T1000 (cell line): ENCODE data around the gene CD200.
"Not testable (repeated sequence)": the region's sequence is repeated elsewhere in the genome, so short reads cannot be mapped to it uniquely, and the experiment has no call there.

Experiments
- DNase-seq: peaks from one replicate; lab custom pipeline; 2025; ENCODE audit warnings: mixed read lengths; lab: John Stamatoyannopoulos, UW

The CD200 gene

DNA sequence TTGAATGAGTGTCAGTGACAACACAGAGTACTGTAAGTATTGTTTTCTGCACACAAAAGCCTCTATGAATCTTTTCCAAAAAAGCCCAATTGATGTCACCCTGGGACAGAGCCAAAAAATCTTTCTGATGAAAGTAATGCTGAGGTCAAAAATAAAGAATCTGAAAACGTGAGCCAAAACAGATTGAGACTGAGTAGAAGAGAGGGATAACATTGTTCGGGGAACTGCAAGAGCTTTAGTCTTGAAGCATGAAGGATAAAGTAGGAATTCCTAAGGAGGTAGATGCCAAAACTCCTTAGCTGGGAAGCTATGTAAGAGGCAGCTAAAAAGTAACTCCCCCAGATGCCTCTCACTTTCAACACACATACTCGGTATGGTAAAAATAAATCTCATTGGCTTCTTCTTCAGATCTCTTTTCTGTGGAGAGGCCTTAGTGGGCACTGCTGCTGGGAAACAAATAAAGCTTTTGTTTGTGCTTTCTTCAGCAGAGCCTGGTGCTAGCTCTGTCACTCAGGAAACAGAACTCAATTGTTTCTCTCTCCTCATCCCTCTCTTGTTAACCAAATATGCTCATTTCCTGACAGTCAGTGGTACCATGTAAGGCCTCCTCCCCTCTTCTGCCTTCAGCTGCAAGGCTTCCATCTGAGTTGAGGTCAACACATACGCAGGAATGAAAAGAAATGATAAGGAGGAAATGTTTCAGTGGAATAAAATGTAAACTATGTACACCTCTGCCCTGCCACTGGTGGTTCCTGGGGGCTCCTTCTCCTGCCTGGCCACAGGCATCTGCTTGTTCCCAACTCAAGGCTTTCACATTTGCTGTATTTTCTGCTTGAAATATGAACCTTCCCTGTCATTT lies 58.1 kb downstream of the CD200 start:
- no peak for DNase-seq

- no peak for DNase-seq
Measured at GRCh38 chr3:112391648-112392047, 58.7 kb downstream of the CD200 start.

DNA sequence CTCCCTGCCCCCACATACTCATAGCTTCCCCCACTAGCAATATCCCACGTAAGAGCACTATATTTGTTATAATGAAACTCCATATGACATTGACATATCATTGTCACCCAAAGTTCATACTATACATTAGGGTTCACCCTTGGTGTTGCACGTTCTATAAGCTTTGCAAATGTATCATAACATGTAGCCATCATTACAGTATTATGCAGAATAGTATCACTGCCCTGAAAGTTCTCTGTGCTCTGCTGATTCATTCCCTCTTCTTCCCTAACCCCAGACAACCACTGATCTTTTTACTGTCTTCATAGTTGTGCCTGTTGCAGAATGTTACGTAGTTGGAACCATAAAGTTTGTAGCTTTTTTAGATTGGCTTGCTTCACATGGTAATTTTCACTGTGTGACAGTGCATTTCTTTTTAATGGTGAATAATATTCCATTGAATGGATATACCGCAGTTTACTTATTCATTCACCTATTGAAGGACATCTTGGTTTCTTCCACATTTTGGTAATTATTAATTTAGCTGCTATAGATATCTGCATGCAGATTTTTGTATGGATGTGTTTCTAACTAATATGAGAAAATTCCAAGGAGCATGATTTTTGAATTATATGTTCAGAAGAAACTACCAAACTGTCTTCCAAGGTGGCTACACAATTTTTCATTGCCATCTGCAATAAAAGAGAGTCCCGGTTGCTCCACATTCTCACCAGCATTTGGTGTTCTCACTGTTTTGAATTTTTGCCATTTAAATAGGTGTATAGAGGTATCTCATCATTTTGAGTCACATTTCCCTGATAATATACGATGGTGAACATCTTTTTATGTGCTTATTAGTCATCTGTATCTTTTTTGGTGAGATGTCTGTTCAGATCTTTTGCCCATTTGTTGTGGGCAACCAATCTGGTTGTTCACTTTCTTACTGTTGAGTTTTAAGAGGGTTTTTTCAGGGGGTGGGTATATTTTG lies 59.7 kb downstream of the CD200 start:
- DNase-seq, result no peak

GRCh38 chr3:112393360-112393728 lies 60.4 kb downstream of the CD200 start:
- no peak for DNase-seq

DNA sequence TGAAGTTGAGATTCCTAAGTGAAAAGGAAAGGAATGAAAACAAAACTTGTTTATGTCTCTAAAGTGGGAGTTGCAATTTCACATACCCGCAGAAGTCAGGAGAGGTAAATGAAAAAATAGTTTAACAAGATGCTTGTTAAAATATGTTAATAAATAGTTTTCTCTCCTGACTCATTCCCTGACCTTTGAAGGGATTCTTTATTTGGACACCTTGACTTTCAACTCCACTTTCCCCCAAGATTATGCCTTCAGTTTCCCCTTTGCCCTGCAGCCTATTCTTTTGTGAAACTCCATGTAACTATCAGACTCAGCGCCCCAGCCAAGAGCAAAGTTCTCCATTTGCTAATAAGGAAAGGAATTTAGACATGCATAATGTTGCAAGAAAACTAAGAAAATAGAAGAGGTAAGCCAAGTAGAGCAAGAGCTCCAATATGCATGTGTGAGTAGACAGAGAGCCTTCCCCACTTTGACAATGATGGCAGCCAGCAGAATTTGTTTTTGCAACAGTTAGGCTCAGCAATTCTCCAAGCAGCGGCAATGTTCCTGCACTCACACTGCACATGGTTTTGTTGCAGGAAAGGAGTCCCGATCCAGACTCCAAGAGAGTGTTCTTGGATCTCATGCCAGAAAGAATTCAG lies 61.2 kb downstream of the CD200 start:
- DNase-seq, result no peak

DNA sequence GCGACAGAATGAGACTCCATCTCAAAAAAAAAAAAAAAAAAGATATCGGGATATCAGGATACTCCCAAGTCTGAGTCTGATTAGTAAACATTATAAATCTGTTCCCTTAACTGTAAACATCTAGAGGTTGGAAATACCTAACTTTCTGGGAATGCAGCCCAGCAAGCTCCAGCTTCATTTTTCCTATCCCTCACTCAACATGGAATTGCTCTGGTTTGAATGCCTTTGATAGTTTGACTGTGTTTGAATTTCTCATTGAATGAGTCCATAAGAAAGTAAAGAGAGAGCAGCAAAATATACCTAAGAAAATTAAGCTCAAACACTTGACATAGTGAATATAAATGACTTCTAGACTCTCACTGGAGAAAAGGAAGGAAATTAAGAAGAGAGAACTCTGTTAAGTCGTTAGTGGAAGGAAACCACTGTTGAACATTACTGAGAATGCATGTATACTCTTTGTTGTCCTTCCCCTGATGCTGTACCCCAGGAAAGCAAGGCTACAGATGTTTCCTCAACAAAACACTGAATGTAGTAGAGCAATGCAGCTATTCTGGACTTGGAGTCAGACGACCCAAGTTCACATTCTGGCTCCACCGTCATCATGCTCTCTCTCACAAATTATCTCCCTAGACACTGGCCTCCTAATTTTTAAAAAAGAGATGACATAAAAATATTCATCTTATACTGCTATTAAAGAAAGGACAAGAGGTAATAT lies 62.4 kb downstream of the CD200 start:
- no peak for DNase-seq

GRCh38 chr3:112395896-112396290 lies 62.9 kb downstream of the CD200 start:
- DNase-seq, result no peak

DNA sequence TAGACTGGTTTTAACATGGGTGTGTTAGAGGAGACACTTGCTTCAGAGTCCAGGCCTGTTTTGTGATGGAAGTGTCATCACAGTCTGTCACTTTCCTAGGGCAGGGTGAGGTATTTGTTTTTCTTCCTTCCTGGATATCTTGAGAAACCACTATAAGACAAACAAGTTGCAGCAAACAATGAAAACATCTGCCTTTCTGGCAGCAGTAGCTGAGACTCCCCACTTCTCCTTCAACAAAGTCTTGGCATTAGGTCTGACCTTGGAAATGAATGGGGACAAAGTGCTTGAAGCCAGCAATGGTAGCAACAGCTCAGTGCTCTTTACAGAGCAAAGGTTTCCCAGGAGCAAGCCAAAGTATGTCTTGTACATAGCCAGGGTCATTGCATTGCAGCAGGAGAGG lies 64.6 kb downstream of the CD200 start:
- DNase-seq, result no peak

- DNase-seq, result no peak
Measured at GRCh38 chr3:112399064-112399463, 66.1 kb downstream of the CD200 start.

DNA sequence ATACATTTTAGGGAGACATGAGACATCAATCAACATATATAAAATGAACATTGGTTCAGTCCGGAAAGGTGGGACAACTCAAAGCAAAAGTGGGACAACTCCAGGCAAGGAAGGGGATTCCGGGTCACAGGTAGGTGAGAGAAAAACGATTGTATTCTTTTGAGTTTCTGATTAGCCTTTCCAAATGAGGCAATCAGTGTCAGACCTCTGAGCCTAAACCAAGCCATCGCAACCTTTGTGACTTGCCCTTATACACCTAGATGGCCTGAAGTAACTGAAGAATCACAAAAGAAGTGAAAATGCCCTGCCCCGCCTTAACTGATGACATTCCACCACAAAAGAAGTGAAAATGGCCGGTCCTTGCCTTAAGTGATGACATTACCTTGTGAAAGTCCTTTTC lies 66.6 kb downstream of the CD200 start:
- not testable (repeated sequence) for DNase-seq

- not testable (repeated sequence) for DNase-seq
Measured at GRCh38 chr3:112400317-112400716, 67.4 kb downstream of the CD200 start.

DNA sequence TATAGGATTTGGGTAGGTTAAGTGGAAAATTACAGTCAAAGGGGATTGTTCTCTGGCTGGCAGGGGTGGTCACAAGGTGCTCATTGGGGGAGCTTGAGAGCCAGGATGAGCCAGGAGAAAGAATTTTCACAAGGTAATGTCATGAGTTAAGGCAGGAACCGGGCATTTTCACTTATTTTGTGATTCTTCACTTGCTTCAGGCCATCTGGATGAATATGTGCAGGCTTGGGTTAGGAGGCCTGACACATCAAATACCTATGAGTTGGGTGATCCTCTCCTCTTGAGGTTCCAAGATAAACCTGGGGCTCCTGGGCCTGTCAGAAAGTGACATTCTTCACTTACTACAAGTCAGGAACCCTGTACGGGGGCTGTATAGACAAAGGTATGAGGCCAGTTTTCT lies 68.7 kb downstream of the CD200 start:
- no peak for DNase-seq

DNA sequence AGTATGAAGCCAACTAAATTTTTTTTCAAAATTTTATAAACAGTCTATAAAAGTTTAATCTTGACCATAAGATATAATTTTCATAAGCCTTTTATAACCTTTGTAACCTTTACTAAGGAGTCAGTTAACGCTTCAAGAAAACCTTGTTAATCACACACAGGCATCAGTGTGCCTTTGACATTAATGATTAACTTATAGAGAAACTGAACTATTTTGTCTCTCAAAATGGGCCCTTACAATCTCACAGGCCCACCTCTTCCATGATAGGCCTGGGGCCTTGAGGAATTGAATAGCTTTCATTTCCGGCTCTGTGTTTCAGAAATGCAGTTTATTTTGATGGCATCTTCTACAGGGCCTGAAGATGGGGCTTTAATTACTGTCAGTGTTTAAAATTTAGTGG lies 70.1 kb downstream of the CD200 start:
- DNase-seq, result no peak

DNA sequence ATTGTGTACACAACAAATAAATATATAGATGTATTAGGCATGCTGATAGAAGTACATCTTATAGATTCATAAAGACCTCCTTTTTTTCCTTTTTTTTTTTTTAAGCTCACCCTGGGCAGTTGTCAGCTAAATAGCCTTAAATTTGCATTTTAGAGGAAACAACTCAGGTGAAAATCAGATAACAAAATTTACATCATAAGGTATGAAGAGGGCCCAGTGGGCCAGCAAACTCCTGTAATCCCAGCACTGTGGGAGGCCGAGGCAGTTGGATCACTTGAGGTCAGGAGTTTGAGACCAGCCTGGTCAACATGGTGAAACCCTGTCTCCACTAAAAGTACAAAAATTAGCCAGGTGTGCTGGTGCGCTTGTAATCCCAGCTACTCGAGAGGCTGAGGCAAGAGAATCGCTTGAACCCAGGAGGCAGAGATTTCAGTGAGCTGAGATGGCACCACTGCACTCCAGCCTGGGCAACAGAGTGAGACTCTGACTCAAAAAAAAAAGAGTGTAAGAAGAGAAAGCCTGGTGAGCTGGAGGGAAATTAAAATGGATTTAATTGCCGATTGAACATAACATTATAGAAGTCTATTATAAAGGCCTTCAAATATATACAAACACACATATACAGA lies 72.1 kb downstream of the CD200 start:
- not testable (repeated sequence) for DNase-seq

DNA sequence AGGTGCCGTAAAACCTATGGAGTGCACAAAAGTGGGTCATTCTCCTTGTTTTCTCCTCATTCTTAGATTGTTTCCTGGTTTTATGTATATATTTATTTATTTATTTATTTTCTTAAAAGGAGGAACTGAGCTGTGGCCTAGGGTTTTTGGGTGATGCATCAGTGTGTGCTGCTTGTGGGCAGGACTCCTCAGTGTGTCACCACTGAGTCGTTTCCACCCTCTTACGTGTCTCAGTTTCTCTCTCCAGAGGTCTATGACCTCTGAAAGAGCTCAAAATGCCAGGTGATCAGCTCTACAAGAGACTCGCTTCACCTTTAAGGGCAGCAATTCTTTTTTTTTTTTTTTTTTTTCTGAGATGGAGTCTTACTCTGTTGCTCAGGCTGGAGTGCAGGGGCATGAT lies 72.9 kb downstream of the CD200 start:
- no peak for DNase-seq

- DNase-seq, result no peak
Measured at GRCh38 chr3:112407214-112407887, 74.4 kb downstream of the CD200 start.

DNA sequence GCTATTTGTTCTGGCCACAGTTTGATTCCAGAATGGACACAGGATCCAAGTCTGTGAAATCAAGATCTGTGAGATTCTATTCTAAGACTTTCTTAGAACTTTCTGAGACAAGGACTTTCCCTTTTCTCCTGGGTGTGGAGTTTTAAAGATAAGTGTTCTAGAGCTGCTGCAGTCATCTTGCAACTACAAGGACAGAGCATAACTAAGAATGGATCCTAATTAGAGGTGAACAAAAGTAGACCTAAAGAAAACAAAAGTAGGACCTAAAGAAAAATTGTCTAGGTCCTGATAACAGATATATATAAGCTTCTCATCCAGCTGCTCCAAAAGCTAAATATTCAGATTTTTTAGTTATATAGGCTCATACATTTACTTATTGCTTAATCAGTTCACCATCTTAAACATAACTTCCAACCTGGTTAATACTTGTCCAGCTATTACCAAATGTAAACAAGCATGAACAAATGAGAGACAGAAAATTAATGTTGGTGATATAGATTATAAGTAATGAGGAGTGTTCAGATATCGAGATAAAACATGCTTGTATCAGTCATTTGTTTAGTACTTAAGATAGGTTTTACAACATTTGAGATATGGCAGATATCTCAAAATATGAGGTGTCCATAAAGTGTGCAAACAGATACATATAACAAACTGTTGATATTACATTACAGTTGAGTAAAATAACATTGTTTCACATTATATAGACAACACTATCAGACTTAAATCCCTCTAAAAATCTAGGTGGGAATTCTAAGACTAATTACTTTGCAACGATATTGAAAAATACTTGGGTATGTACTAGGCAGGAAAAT lies 75.1 kb downstream of the CD200 start:
- DNase-seq, result no peak

DNA sequence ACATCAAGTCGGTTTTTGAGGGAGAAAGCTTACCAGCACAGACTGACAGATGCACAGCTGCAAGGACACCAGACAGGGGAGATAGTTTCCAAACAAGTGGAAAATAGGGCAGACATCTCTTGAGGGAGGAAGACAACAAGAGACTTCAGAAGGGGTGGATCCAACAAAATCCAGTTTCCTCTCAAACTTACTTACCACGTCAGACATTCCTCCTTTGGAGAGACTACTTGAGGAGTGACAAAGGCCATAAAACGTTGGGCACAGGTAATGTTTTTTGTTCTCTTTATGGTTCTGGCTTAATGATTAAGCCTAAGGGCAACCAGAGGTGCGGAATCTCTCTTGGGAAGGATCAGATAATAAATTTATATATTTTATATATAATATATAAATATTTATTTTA lies 76.1 kb downstream of the CD200 start:
- no peak for DNase-seq

DNA sequence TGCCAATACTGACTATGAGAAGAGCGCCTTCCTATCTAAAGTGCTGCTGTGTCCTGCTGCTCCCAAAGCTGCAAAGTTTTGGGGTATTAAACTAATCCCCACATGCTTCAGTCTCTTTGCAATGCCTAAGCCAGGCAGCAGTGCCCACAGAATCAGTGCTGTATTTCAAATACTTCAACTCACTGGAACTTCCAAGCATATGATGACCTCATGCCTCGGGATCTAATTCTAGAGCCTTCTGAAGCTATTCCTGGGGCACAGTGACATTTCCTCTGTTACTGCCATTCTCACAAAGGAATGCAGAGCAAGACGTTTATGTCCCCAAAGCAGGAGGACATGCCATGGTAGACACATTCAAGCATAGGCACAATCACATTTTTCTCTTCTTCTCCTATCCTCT lies 78.5 kb downstream of the CD200 start:
- DNase-seq, result no peak
